RWPE2 (cell line): Measurements from ENCODE around the gene ENO2.

Experiments used
- ATAC-seq: fragments of 200-7000 bp; cut with Tn5 transposase; 3 replicates; pipeline ENCODE4 v1.9.1; 2021; ENCODE audit warnings: low read depth
- DNase-seq: peaks from one replicate; pipeline ENCODE4 v3.0.0-alpha.2; 2020; ENCODE audit warnings: low spot score
- H3K27ac ChIP-seq: fragments of 450-650 bp; 2 replicates; pipeline ENCODE4 v1.5.1; 2017; ENCODE audit warnings: mild to moderate bottlenecking; ENCODE audit not compliant: poor library complexity, severe bottlenecking
- H3K27me3 ChIP-seq: fragments of 250-450 bp; sonication (Bioruptor Pico); 2 replicates; pipeline ENCODE4 v1.5.1; 2021; ENCODE audit warnings: mild to moderate bottlenecking, moderate library complexity; ENCODE audit not compliant: insufficient read depth, poor library complexity, severe bottlenecking
- H3K36me3 ChIP-seq: fragments of 250-450 bp; sonication (Bioruptor Pico); 2 replicates; pipeline ENCODE4 v1.5.1; 2020; ENCODE audit warnings: low read depth, mild to moderate bottlenecking, moderate library complexity
- H3K4me1 ChIP-seq: fragments of 250-450 bp; sonication (Bioruptor Pico); 2 replicates; pipeline ENCODE4 v1.5.1; 2021; ENCODE audit warnings: mild to moderate bottlenecking, moderate library complexity; ENCODE audit not compliant: insufficient read depth, poor library complexity, severe bottlenecking
- H3K4me3 ChIP-seq: fragments of 250-450 bp; sonication (Bioruptor Pico); 2 replicates; pipeline ENCODE4 v1.5.1; 2021; ENCODE audit warnings: mild to moderate bottlenecking, moderate library complexity; ENCODE audit not compliant: severe bottlenecking
- H3K9me3 ChIP-seq: fragments of 250-450 bp; sonication (Bioruptor Pico); 2 replicates; pipeline ENCODE4 v1.5.1; 2021; ENCODE audit warnings: mild to moderate bottlenecking, moderate library complexity; ENCODE audit not compliant: severe bottlenecking
- CTCF ChIP-seq: fragments of 450-650 bp; IDR thresholded peaks from one replicate; pipeline ENCODE4 v1.5.1; 2017; ENCODE audit warnings: mild to moderate bottlenecking, moderate library complexity; ENCODE audit not compliant: poor library complexity, severe bottlenecking

The ENO2 gene

DNA sequence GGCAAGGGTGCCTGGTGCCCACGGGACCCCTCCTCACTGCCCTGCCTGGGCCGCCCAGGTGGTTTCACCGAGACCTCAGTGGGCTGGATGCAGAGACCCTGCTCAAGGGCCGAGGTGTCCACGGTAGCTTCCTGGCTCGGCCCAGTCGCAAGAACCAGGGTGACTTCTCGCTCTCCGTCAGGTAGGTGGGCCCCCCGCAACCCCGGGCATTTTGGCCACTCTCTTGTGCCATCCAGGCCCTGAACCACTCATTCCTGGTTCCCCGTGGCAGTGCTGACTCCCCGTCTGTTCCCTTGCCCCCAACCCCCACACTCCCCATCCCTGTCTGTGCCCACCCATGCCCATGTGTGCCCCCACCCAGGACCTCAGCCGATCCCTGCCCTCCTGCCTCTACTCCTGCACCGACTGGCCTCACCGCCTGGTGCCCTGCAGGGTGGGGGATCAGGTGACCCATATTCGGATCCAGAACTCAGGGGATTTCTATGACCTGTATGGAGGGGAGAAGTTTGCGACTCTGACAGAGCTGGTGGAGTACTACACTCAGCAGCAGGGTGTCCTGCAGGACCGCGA is 37.3 kb downstream of the ENO2 start:
- no peak for ATAC-seq
- Histone ChIP-seq H3K9me3 (no peaks in the 10 kb centered on the region), H3K4me1 (peaks cover 3% of the 10 kb centered on the region), H3K27me3 (no peaks in the 10 kb centered on the region), H3K36me3 (no peaks in the 10 kb centered on the region), H3K4me3 (no peak overlapping the region), H3K27ac (no peak overlapping the region)
- TF ChIP-seq CTCF = no peak
- peak; percentile 57 for DNase-seq

GRCh38 chr12:6952121-6952862 is 37.9 kb downstream of the ENO2 start:
- no peak overlapping the region for H3K27ac ChIP-seq
- no peak for TF ChIP-seq CTCF
- no peaks in the 10 kb centered on the region for H3K4me1 ChIP-seq
- ATAC-seq (no peak), DNase-seq (peak; percentile 49)
- no peaks in the 10 kb centered on the region for H3K9me3 ChIP-seq
- no peaks in the 10 kb centered on the region for H3K36me3 ChIP-seq
- no peak overlapping the region for H3K4me3 ChIP-seq
- H3K27me3 ChIP-seq = no peaks in the 10 kb centered on the region

DNA sequence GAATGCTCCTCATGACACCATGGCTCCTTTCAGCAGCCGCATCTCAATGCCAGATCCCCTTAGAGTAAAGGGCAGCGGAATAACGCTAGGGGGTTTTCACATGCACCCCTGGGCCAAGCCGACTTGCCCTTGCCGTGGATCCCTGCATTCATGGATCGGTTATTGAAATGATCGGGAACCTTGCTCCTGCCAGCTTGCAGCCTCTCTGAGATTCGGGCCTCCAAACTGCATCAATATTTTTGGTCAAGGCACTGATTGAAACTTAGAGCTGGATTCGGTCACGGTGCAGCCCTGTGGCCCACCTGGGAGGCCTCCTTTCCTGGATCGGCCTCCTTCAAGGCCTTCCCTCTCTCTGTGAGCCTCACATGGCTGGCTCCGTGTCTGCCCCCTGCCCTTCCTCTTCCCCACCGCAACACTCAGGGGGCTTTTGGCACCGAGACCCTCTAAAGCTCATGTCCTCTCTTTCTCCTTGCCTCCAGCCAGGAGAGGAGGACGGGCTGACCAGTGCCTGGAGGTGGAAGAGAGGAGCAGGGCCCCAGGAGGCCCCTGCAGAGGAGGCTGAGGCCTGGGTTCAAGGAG is 38.6 kb downstream of the ENO2 start:
- H3K4me1 ChIP-seq = no peaks in the 10 kb centered on the region
- no peak for TF ChIP-seq CTCF
- no peak for DNase-seq
- H3K4me3 ChIP-seq = no peak overlapping the region
- no peaks in the 10 kb centered on the region for H3K9me3 ChIP-seq
- H3K27me3 ChIP-seq = no peaks in the 10 kb centered on the region
- no peaks in the 10 kb centered on the region for H3K36me3 ChIP-seq
- H3K27ac ChIP-seq = no peak overlapping the region
- no peak for ATAC-seq

DNA sequence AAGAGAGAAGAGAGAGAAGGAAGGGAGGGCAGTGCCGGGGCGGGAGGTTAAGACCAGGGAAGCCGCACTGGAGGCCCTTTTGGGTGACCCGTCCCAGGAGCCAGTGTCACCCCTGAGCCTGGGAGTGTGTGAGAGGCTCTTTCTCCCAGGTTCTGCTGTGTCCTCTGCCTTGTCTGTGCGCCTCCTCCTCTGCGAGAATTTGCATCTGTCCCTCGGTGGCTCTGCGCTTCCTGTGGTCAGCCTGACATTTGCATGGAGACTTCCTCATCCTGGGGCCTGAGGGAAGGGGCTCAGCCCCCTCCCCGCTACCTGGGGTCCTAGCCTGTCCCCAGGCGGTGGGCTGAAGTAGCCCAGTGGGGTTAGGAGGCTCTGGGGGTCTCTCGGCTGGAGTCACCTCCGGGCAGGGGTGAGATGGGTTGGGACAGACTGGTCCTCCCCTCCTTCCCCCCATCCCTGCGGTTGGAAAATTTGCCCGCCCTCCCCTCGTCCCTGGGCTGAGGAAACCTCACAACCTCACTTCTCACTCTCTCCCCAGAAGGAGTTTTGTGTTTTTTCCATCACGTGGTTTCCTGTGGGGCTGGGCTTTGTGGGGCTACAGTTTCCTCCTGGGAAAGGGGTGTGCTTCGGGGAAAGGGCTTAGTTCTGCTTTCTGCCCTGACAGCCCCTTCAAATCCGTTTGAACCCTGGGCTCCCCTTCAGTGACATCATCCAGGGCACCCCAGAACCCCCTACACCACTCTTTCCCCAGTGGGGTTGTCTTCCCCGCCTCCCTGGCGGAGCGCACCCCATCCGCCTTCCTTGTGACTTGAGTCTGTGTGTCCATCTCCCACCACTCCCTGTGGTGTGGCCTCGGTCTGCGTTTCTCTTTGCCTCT is 39.3 kb downstream of the ENO2 start:
- H3K27ac ChIP-seq = no peak overlapping the region
- no peaks in the 10 kb centered on the region for H3K27me3 ChIP-seq
- H3K36me3 ChIP-seq = no peaks in the 10 kb centered on the region
- H3K4me3 ChIP-seq = no peak overlapping the region
- ATAC-seq = no peak
- H3K9me3 ChIP-seq = no peaks in the 10 kb centered on the region
- H3K4me1 ChIP-seq = no peaks in the 10 kb centered on the region
- no peak for TF ChIP-seq CTCF
- DNase-seq = no peak
